NCI-H345 (cell line): ENCODE results near the gene DNAJC1.
"Not testable (repeated sequence)": the region's sequence is repeated elsewhere in the genome, so short reads cannot be mapped to it uniquely, and the experiment has no call there.

ENCODE experiments used
- DNase-seq: peaks from one replicate; lab custom pipeline; 2025; lab: John Stamatoyannopoulos, UW

DNAJC1 gene, protein sequence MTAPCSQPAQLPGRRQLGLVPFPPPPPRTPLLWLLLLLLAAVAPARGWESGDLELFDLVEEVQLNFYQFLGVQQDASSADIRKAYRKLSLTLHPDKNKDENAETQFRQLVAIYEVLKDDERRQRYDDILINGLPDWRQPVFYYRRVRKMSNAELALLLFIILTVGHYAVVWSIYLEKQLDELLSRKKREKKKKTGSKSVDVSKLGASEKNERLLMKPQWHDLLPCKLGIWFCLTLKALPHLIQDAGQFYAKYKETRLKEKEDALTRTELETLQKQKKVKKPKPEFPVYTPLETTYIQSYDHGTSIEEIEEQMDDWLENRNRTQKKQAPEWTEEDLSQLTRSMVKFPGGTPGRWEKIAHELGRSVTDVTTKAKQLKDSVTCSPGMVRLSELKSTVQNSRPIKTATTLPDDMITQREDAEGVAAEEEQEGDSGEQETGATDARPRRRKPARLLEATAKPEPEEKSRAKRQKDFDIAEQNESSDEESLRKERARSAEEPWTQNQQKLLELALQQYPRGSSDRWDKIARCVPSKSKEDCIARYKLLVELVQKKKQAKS

DNA sequence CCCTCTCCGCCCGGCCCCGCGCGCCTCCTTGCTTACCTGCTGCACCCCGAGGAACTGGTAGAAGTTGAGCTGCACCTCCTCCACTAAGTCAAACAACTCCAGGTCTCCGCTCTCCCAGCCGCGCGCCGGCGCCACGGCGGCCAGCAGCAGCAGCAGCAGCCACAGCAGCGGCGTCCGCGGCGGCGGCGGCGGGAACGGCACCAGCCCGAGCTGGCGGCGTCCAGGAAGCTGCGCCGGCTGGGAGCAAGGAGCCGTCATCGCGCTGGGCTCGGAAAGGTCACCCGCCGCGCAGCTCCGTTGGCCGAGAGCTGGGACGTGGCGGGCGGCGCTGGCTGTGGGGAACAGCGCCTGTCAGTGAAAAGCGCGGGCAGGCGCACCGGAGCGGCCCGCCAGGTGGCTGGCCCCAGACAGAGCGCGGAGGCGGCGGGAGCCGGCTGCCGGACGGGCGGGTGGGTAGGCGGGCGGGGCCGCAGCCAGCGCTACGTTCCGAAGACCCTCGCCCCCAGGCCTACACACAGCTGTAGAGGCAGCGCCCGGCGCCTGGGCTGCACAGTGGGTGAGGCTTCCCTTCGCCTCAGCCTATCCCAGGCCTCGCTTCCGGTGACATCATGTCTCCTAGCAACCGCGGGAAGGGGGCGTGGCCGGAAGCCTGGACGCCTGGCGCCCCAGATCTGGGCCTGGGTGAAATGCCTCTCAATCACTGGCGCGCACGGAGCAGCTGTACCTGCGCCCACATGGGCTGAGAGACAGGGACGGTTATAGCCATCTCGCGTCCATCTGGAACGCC is at the start of gene DNAJC1:
TSS of gene DNAJC1 (minus strand) at position 554 of the 787 bp plus-strand sequence. CDS start at position 258, 296 bp downstream.
- peak; percentile 96 for DNase-seq

DNA sequence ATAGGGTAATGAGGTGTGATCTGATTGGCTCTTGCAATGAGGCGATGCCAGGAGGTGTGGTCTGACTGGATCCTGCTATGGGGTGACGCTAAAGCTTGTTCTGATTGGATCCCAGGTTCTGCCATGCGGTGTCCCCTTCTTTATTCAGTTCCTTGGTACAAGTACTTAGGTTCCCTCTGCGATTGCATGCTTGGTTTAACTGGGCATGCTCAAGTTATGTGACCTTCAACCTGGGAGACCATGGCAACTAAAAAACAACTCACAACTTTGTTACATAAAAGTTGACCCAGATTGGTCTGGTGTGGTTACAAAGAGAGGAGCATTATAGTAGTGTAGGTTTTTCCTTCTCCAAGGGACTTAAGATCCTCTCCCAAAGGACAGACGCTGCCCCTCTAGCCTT is 49.5 kb upstream of the DNAJC1 start:
- DNase-seq, result no peak

DNA sequence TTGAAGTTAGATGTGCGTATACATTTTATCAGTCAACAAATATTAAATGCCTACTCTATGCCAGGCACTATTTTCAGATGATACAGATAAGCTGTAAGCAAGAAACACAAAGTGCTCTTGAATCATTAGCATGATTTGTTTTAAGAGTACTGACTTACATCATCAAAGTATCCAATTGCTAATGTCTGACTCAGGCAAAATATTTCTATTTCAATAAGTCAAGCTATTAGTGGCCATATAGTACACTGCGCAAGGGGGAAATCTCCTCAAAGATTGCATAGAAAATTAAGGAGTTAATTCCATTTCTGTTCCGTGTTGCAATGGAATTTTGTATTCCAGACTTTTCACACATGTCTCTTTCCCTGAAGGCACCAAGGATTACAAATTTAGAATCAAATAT is 46.1 kb upstream of the DNAJC1 start:
- no peak for DNase-seq

DNA sequence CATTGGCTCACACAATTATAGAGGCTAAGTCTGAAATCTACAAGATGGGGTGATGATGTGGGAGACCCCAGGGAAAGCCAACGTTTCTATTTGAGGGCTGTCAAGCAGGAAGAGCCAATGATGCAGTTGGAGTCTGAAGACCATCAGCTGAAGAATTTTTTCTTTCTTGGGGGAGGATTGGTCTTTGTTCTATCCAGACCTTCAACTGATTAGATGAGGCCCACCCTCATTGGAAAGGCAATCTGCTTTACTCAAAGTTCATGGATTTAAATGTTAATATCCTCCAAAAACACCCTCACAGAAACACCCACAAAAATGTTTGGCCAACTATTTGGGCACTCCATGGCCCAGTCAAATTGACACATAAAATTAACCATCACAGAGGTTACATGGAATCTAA is 44.3 kb upstream of the DNAJC1 start:
- no peak for DNase-seq

DNA sequence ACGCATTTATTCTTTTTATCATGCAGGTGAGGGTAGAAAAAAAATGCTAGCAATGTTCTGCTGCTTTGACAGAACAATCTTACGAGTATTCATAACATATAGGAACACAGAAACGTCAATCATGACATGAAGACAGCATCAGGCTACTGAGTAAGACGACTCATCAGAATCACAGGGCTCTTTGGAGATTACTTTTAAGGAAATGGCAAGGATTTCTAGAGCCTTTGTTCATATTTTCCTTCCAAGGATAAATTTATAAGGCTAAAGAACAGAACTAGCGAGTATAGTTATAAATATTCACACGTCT is 39.8 kb upstream of the DNAJC1 start:
- DNase-seq, result no peak

DNA sequence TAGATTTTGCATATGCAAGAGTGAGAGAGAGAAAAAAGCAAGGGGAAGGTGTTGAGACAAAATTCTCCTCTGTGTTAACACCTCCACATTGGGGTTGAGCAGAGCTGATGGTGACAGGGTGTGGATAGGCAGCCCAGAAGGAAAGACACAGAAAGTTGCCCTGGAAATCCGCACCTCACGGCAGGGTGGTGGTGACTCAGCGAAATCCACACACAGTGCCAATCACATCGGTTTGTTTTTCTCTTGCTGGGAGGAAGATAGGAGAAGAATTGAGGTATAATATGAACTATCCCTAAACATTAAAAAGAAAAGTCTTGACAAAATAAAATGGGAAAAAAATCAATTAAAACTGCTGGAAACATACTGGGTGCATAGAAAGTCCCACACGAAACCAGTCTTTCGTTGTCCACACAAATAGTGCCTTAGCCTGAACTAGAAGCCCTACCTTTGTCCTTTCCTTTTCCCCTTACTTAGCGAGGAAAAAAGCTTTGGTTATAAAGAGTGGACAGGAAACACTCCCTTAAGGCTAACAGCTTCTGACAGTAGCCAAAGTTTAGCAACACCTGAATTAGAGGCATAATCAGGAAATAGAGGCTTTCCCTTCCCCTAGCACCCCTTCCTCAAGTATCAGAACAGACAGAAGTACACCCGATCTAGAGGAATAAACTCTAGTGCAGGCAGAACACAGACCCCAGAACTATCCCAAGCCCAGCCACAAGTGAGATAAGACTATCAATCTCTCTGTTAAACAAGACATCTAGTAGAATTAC is 39.2 kb upstream of the DNAJC1 start:
- no peak for DNase-seq

DNA sequence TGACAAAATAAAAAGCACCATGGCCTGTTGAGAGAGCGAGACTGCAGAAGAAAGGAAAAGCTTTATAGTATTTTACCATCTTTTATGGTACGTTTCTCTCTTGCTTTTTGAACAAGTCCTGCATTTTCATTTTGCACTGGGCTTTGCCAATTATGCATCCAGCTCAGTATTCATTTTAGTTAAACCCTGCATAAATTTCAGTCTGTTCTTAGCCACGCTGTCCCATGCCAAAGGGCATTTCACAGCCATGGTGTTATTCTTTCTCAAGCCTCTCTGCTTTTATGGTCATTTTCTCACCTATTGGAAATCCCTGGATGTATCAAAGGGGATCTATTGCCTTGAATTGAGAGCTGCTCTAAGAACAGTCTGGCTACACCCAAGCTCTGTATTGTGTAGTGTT is 30.8 kb upstream of the DNAJC1 start:
- no peak for DNase-seq

DNA sequence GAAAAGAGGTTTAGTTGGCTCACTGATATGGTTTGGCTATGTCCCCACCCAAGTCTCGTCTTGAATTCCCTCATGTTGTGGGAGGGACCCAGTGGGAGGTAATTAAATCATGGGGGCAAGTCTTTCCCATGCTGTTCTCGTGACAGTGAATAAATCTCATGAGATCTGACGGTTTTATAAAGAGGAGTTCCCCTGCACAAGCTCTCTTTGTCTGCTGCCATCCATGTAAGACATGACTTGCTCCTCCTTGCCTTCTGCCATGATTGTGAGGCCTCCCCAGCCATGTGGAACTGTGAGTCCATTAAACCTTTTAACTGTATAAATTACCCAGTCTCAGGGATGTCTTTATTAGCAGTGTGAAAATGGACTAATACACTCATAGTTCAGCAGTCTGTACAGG is 28.7 kb upstream of the DNAJC1 start:
- DNase-seq, result not testable (repeated sequence)

DNA sequence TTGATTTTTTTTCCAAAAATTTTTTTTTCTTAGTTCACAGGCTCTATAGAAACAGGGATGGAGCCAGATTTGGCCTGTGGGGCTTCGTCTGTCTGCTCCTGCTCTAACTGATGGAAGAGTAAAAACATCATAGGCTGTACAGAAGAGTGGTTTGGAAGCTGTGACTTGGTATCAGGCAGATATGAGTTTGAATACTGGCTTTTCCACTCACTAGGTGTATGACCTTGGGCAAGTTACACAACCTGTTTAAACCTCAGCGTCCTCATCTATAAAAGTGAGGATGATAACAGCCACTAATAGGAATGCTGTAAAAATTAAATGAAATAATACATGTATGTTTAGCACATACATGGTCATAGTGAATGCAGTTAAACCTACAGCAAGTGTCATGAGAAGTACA is 26.9 kb upstream of the DNAJC1 start:
- DNase-seq, result no peak

DNA sequence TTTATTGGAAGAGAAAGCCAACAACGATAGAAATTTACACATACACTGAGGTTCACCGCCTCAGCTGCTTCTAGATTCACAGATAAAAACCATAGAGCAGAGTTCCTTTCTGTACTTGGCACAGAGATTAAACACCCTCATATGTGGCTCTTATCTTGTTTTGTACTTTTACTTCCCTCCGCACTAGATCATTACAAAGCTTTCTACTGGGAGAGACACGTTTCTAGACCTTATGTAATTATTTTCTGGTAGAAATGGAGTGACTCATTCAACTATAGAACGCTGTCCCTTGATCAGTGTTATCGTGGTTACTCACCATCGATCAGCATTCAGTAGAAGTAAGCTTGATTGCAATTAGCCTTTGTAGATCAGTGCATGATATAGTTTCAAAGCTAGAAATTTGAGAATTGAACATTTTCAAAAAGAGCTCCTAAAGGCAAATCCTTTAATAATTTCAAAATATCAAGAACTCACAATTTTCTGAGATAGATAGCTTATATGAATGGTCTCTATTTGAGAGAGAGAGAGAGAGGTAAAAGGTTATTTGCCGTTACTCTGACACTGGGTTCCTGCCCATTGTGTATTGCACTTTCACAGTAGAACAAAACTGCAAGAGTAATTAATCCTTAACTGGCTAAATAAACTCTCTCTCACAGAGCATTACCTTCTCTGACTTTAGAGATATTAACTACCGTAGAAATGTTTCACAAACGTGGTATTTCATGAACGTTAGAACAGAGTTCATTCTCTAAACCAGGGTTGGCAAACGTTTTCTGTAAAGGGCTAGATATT is 26.1 kb upstream of the DNAJC1 start:
- no peak for DNase-seq

DNA sequence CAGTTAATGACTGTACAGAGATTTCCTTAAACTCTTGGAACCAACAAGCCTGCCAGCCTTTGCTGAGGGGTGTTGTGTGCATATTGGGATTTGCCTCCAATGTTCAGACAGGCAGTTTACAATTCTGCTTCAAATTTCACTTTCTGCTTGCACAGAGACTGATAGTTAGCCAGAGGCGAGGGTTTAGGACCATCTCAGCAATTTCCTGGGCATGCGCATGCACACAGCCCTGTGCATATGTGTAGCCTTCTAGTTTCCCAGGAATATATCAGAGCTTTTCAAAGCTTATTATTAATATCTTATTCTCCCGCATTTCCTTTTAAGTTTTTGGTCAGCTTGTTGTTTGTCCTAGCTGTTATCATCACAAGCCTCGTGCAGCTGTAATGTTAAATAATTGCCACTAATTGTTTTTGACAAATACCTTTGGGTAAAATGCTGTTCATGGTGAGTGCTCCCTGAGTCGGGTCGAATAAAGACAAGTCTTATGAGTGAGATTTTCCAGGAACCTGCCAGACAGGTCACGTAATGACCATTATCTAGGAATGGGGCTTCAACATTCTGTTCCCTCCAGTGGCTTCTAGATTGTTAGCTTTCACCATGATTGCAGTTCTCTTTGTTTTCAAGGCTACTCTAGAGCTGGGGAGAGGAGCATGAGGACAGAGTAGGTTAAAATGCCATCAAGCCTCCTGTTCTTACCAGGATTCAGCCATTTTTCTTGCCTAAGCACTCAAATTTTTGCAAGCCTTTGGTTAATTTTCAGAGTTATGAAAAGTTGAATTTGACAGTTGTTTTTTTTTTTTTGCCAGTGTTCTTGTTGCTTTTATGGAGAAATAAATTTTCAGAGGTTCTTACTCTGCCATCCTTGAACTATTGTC is 24.1 kb upstream of the DNAJC1 start:
- DNase-seq, result no peak

DNA sequence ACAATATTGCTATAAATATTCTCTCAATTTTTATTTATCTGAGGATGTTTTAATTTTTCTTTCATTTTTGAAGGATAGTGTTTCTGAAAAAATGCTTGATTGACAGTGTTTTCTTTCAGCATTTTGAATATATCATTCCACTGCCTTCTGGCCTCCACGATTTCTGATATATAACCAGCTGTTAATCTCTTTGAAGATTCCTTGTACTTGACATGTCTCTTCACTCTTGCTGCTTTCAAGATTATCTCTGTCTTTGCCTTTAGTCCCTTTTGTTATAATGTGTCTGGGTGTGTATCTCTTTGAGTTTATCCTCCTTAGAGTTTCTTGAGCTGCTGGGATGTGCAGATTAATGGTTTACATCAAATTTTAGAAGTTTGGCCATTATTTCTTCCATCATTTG is 22.8 kb upstream of the DNAJC1 start:
- no peak for DNase-seq

DNA sequence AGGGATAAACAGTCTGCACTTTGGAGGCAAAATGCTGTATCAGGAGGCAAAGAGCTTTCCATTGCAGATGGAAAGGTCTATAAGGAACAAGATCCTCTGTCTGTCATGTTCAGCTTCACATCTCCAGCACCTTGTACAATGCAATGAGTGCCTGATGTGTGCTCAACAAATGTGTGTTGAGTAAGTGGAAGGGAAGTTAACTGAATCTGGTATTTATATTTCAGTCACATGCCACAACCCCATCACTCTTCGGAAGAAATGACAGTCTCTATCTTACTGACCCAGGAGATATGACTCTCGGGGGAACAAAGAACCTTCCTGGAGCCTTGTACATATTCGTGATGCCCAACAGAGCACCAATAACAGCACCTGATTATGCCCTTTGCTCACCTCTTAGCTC is 20.0 kb upstream of the DNAJC1 start:
- no peak for DNase-seq

DNA sequence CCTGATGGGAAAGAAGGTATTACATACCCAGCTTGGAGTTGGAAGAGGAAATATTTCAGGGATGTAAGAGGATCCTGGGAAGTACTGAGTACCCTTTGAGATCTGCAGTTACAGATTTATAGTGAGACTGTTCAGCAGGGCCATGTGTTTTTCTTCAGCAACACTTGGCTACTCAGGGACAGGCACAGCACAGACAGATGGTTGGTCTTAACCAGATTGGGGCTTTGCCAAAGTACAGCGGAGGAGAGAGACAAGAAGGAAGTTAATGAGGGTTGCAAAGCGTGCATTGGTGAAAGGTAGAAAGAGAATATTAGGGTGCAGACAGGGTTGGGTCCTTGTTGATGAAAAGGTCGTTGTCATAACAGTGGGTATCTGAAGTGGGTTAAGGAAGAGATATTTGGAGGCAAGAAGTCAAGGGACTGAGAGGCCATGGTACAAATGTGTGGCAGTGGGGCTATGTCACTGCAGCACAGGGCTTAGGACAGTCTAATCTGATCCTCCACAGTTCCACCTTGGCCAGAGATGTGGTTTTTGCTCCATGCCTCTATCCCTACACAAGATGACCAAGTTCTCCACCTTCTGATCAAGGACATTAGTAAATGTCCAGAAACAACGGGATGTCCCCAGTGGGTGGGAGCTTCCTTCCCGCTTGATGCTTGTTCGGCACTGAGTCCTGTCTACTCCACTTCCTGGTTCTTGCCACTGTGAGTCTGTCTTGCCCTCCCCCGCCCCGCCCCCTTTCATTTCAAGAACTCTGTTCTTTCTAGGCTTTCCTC is 18.9 kb upstream of the DNAJC1 start:
- DNase-seq, result no peak

DNA sequence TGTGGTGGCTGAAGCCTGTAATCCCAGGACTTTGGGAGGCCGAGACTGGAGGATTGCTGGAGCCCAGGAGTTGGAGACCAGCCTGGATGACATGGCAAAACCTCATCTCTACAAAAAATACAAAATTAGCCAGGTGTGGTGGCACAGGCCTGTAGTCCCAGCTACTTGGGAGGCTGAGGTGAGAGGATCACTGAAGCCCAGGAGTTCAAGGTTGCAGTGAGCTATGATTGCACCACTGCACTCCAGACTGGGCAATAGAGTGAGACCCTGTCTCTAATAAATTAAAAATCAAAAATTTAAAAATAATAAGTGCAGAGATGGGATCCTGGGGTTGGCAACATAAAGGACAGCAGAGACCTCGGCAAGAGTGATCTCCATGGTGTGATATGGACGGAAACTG is 17.6 kb upstream of the DNAJC1 start:
- DNase-seq, result not testable (repeated sequence)

DNA sequence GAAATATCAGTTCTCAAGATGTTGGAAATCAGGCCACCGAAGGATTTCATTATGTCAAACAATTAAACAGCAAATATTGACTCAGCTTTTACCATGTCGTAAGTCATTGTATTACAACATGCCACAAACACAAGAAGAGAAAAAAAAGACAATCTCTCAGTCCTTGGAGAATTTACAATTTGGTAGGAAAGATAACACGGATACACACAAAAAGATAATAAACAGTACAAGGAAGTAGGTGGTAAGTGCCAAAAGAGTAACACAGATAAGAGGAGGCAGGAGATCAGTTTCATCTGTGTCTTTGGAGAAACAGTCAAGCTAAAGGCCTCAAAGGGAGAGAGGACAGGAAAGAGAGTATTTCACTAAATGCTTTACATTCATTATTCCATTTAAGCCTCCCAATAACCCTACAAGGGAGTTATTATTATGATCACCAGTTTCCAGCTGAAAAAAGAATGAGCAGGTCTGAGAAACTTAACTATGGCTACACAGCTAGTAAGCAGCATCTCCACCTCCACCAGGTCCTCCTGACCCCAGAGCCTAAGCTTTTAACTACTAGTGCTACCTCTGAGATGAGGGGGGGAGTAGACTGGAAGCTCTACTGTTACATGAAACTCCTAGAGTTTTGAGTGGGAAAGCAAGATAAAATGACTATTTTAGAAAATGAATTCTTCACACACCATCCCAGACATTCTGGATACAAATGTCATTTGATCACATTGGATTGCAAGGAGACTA is 13.9 kb upstream of the DNAJC1 start:
- no peak for DNase-seq

DNA sequence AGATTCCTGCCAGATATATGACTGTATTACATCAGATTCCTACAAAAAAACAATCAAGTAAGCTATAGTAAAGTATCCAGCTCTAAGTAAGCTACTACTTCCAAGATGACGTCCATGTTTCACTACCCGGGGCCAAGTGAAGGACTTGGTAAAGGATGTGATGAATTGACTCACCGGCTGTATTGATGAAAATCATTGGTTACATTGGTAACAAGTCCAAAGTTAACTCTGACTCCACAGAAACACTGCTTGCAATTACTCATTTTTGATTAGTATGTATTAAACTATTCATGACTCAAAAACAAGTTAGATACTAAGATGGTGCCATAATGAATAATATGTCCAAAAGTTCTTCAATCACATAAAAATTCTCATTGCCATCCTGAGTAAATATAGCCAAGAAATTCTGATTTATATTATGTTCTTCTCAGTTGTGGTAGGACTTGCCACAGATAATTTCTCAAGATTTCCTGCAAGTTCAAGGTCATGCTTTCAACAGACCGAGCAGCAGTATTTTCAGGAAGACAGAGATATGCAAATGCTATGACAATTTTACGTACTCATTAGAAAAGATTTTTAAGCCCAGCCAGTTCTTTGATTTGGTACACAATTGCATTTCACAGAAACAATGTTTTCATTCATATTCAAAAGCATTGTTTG is 12.6 kb upstream of the DNAJC1 start:
- DNase-seq, result no peak

DNA sequence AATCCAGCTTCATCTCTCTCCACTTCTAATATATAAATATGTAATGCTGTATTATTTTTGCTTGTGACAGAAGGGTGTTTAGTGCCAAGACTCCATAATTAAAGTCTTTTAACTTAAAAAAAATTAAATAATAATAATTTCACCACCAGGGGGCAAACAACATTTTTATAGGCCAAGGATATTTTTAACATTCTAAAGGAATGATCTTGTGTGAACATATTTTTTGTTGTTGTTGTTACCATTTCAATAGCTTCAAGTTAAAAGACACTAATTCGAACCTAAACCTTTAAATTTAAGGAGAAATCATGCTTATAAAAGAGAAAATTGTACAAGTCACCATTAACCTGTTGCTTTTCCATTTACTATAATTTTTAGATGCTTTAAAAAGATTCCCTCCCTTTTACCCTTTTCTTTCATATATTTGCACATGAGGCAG is 7.5 kb upstream of the DNAJC1 start:
- DNase-seq, result no peak

DNA sequence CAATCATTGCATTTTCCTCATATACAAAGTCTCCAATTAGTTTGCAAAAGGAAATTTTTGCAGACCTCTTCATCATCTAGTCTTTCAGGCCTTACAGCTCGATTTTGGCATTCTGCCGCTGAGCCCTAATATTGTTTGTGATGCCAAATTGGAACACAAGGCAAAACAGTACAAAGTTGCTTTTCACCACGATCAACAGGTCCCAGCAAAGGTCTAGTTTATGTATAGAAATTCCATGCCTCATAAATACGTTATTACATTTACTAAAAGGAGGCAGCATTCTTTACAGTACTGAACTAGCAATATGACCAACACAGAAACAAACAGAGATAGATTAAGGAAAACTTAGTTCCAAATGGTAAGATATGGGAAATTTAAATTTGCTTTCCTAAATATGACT is 7.0 kb upstream of the DNAJC1 start:
- DNase-seq, result no peak
